GM18907 (cell line): ENCODE data around the gene C16orf89.

ENCODE experiments used
- ATAC-seq: cut with Tn5 transposase; IDR thresholded peaks from one replicate; pipeline ENCODE4 v1.9.1; 2021; ENCODE audit warnings: mild to moderate bottlenecking, moderate library complexity; ENCODE audit not compliant: unreplicated experiment

The C16orf89 gene

GRCh38 chr16:5010576-5011329, 55.0 kb downstream of the C16orf89 start:
- no peak for ATAC-seq

- ATAC-seq, result no peak
These were observed 57.4 kb downstream of the C16orf89 start for GRCh38 chr16:5008311-5008731.

GRCh38 chr16:5007256-5007655, 58.5 kb downstream of the C16orf89 start:
- ATAC-seq, result no peak

- no peak for ATAC-seq
These were observed 59.2 kb downstream of the C16orf89 start for GRCh38 chr16:5006348-5007193.

GRCh38 chr16:5005916-5006315, 59.8 kb downstream of the C16orf89 start:
- ATAC-seq, result no peak

- no peak for ATAC-seq
These were observed 61.4 kb downstream of the C16orf89 start for GRCh38 chr16:5004311-5004710.

- no peak for ATAC-seq
These were observed 61.9 kb downstream of the C16orf89 start for GRCh38 chr16:5003828-5004227.

GRCh38 chr16:5003211-5003610, 62.5 kb downstream of the C16orf89 start:
- no peak for ATAC-seq

GRCh38 chr16:5002699-5003143, 63.0 kb downstream of the C16orf89 start:
- ATAC-seq, result no peak

- ATAC-seq, result no peak
These were observed 63.8 kb downstream of the C16orf89 start for GRCh38 chr16:5001986-5002385.

GRCh38 chr16:5001571-5001970, 64.2 kb downstream of the C16orf89 start:
- no peak for ATAC-seq

- ATAC-seq, result no peak
These were observed 65.2 kb downstream of the C16orf89 start for GRCh38 chr16:5000573-5001001.

GRCh38 chr16:4994719-4995434, 70.9 kb downstream of the C16orf89 start:
- no peak for ATAC-seq
